GM12873 (cell line): ENCODE measurements around the gene UTP15.

ENCODE experiments used
- TF ChIP-seq, protein P1 (sequence below): IDR thresholded peaks from 2 replicates; pipeline ENCODE4 v1.5.1; 2012; ENCODE audit warnings: low read depth, mild to moderate bottlenecking, moderate library complexity, low read length, control low read depth; ENCODE audit not compliant: insufficient read depth; ENCODE audit errors: missing control alignments

Gene UTP15

DNA sequence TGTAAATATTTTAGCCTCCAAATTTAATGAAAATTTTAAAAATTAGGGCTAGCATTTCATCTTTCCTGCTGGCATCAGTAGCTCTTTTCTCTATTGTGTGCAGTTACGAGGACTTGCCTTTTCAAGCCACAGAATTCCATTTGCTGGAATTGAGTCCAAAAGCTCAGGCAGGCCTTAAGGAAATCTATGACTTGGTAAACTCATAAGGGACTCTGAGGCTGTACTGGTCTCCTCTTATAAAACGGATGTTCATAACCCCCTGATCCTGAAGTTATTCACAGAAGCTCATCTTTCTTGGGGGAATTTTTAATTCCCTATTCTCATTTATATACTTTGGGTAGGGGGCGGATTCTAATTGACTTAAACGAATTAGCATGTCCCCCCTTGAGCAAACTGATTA, 23.5 kb upstream of the UTP15 start:
- TF ChIP-seq, protein P1, sequence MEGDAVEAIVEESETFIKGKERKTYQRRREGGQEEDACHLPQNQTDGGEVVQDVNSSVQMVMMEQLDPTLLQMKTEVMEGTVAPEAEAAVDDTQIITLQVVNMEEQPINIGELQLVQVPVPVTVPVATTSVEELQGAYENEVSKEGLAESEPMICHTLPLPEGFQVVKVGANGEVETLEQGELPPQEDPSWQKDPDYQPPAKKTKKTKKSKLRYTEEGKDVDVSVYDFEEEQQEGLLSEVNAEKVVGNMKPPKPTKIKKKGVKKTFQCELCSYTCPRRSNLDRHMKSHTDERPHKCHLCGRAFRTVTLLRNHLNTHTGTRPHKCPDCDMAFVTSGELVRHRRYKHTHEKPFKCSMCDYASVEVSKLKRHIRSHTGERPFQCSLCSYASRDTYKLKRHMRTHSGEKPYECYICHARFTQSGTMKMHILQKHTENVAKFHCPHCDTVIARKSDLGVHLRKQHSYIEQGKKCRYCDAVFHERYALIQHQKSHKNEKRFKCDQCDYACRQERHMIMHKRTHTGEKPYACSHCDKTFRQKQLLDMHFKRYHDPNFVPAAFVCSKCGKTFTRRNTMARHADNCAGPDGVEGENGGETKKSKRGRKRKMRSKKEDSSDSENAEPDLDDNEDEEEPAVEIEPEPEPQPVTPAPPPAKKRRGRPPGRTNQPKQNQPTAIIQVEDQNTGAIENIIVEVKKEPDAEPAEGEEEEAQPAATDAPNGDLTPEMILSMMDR = no peak

- TF ChIP-seq, protein P1 = no peak
Measured at GRCh38 chr5:73544429-73545402, 20.8 kb upstream of the UTP15 start.

DNA sequence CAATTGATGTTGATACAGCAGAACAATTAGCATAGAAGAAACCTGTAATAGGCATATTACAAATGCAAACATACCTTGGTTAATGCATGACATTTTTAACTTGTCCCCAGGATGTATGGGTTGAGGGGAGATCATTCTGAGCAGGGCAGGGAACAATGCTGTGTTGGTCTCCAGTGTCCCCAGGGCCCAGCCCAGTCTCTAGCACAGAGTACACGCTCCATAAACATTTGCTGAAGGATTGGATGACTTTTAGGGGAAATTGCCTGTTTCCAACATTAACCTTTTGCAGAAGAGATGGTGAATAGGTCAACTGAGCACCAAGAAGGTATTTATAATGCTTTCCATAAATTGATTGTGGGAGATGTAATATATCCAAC, 20.2 kb upstream of the UTP15 start:
- TF ChIP-seq, protein P1 = no peak

DNA sequence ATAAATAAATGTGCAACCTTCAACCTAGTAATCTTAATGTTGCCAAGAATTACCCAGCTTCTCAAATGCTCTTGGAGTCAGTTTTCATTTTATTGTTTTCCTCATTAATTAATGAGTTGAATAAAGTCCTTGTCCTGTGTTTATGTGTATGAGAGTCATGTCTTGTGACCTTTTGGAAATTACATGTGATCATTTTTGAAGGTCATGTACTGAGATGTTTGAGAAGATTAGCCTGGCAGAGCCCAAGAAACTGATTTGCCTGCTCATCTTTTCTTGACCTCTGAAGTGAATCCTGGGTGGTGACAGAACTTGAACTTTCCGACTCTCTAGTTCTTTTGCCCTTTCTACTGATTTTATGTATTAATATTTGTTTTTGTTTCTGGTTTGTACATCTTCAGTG, 15.5 kb upstream of the UTP15 start:
- TF ChIP-seq, protein P1 = no peak

DNA sequence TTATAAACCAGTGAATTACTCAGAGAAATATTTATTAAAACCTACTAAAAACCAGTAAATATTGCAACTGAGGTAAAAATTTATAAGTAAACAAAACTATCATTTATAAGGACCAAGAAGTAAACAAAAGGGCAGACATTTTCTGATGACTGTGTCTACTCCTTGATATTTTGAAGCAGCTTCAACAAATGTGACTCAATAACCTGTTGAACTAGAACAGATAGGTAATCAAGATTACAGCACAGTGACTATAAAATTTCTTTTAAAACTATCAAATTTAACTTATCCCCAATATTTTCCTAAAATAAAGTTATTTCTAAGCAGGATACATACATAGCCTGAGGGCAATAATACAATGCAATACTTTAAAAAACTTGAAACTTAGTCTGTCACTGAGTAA, 12.9 kb upstream of the UTP15 start:
- TF ChIP-seq, protein P1 = no peak

GRCh38 chr5:73558950-73559349, 6.6 kb upstream of the UTP15 start:
- TF ChIP-seq, protein P1 = no peak

DNA sequence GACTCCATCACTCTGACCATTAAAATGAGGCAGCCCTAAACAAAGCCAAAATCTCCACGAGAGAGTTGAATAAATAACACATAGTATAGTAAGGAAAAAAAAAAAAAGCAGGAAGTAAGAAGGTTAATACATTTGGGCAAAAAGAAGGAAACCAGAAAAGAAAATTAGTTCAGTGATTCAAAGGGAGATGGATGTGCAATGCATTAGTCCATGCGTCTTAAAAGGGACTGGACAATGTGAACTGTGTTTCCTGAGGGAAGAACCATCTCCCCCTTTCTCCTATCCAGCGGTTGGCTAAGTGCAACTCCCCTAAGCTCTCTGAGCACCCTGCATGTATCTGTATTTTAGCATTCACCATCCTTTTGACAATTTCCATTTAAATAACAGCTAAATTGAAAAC, 1.5 kb upstream of the UTP15 start:
- TF ChIP-seq, protein P1 = no peak
